ENCODE data around the gene COL23A1.

DNA sequence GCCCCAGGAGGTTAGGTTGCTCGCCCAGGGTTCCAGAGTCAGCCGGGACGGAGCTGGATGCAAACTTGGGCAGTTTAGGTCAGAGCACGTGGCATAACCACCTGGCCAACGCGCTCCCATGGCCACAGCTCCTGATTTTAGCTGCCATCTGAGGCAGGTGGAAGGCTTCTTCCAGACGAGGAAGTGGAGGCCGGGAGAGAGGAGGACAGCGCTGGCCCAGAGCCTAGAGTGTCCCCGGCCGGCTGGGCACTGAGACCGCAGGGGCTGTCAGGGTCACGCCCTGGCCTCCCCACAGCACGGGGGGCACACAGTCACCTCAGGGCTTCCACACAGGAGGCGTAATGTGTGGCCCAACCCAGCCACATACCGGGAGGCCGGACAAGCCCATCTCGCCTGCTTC, 341.4 kb downstream of the COL23A1 start:
- TF ChIP-seq, protein P1, sequence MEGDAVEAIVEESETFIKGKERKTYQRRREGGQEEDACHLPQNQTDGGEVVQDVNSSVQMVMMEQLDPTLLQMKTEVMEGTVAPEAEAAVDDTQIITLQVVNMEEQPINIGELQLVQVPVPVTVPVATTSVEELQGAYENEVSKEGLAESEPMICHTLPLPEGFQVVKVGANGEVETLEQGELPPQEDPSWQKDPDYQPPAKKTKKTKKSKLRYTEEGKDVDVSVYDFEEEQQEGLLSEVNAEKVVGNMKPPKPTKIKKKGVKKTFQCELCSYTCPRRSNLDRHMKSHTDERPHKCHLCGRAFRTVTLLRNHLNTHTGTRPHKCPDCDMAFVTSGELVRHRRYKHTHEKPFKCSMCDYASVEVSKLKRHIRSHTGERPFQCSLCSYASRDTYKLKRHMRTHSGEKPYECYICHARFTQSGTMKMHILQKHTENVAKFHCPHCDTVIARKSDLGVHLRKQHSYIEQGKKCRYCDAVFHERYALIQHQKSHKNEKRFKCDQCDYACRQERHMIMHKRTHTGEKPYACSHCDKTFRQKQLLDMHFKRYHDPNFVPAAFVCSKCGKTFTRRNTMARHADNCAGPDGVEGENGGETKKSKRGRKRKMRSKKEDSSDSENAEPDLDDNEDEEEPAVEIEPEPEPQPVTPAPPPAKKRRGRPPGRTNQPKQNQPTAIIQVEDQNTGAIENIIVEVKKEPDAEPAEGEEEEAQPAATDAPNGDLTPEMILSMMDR (IDR thresholded peaks at IDR 0.05; ENCODE audit: low read length), result no peak
- TF ChIP-seq EZH2phosphoT487 (IDR thresholded peaks at IDR 0.05; ENCODE audit: low read length) (no peak), EZH2 (optimal IDR thresholded peaks at IDR 0.05; ENCODE audit: low read depth, low read length) (no peak)

Data from MM.1S (cell line).